Stimulated activated CD4-positive, alpha-beta T cell treated with anti-CD3 and anti-CD28 coated beads, TNF-alpha, amount 100 ng/mL, for 1 hour (primary cell): Measurements from ENCODE around the gene SEC24D.
A peak's percentile ranks its signal among the peaks of the same experiment; 100 is the strongest.

Experiments used
- DNase-seq, 3 donors: peaks; one replicate each; pipeline ENCODE4 v3.0.0-alpha.2; 2020; ENCODE audit warnings: low read depth in 3 of 3, low spot score in 1 of 3

SEC24D gene

GRCh38 chr4:118723369-118723768 lies 112.6 kb downstream of the SEC24D start:
- DNase-seq, result no peak

- no peak for DNase-seq
Measured at GRCh38 chr4:118721752-118722151, 114.2 kb downstream of the SEC24D start.

GRCh38 chr4:118718511-118719170 lies 117.3 kb downstream of the SEC24D start:
- no peak for DNase-seq

GRCh38 chr4:118716304-118716703 lies 119.6 kb downstream of the SEC24D start:
- DNase-seq, result no peak

- DNase-seq, result no peak
Measured at GRCh38 chr4:118714682-118715081, 121.2 kb downstream of the SEC24D start.

- DNase-seq, result no peak
Measured at GRCh38 chr4:118712872-118713271, 123.1 kb downstream of the SEC24D start.

- no peak for DNase-seq
Measured at GRCh38 chr4:118711052-118711451, 124.9 kb downstream of the SEC24D start.

- no peak for DNase-seq
Measured at GRCh38 chr4:118703118-118703517, 132.8 kb downstream of the SEC24D start.

- peak; percentile 52 to 79 (median 57) for DNase-seq
Measured at GRCh38 chr4:118684873-118685811, 150.8 kb downstream of the SEC24D start, which contains the start of gene METTL14. Gene METTL14, plus strand, starts transcription at chr4:118685392. Its CDS starts 143 bp downstream, at chr4:118685535.

GRCh38 chr4:118683513-118683912 lies 152.4 kb downstream of the SEC24D start:
- no peak for DNase-seq

- DNase-seq, result no peak
Measured at GRCh38 chr4:118682928-118683327, 153.0 kb downstream of the SEC24D start.

- no peak for DNase-seq
Measured at GRCh38 chr4:118680808-118681207, 155.1 kb downstream of the SEC24D start.

- DNase-seq, result no peak
Measured at GRCh38 chr4:118676128-118676527, 159.8 kb downstream of the SEC24D start.
